Gastroesophageal sphincter (tissue), 4 donors: Measurements from ENCODE around the gene CPEB1. TPM values are rescaled to one million over a fixed set of nuclear protein-coding genes. Genes with fewer than 3 reads are reported as not detected.

Experiments used
- ATAC-seq: fragments of 150-250 bp; one replicate; pipeline ENCODE4 v1.9.1; 2016; ENCODE audit warnings: mild to moderate bottlenecking, moderate library complexity
- H3K27ac ChIP-seq, 4 donors: fragments of 200-600 bp; sonication (generic) in 3 of 4; 1 replicate in 3 of 4; 2 replicates in 1 of 4; pipeline ENCODE4 v1.5.1; 2016 to 2019
- H3K27me3 ChIP-seq: fragments of 200-600 bp; sonication (generic); one replicate; pipeline ENCODE4 v1.5.1; 2019
- H3K36me3 ChIP-seq, 2 donors: fragments of 200-600 bp; sonication (generic); one replicate each; pipeline ENCODE4 v1.5.1; 2019; ENCODE audit warnings: control low read depth in 1 of 2
- H3K4me1 ChIP-seq, 3 donors: fragments of 200-600 bp; sonication (generic); 1 replicate in 2 of 3; 2 replicates in 1 of 3; pipeline ENCODE4 v1.5.1; 2016 to 2019; ENCODE audit warnings: control low read depth in 2 of 3
- H3K4me3 ChIP-seq, 2 donors: fragments of 200-600 bp; sonication (generic); one replicate each; pipeline ENCODE4 v1.5.1; 2019; ENCODE audit warnings: mild to moderate bottlenecking in 1 of 2, moderate library complexity in 1 of 2
- H3K9me3 ChIP-seq, 3 donors: fragments of 200-600 bp; sonication (generic); one replicate each; pipeline ENCODE4 v1.5.1; 2017 to 2019; ENCODE audit warnings: control low read depth in 2 of 3
- EP300 ChIP-seq: sonication (generic); formaldehyde crosslinking; IDR thresholded peaks from one replicate; pipeline ENCODE4 v1.6.1; 2017; ENCODE audit warnings: antibody characterized with exemption, mild to moderate bottlenecking
- POLR2A ChIP-seq, 2 donors: fragments of 450-650 bp; IDR thresholded peaks; one replicate each; pipeline ENCODE4 v1.6.1; 2017; ENCODE audit warnings: antibody characterized with exemption in 2 of 2, mild to moderate bottlenecking in 2 of 2, moderate library complexity in 1 of 2
- POLR2AphosphoS5 ChIP-seq: sonication (generic); formaldehyde crosslinking; IDR thresholded peaks from one replicate; pipeline ENCODE4 v1.6.1; 2017; ENCODE audit warnings: antibody characterized with exemption
- WGBS, 2 donors: methylation state at CpG; one replicate each; pipeline ENCODE4 v1.1.5; 2018; ENCODE audit warnings: low coverage in 1 of 2; 5-methylcytosine and 5-hydroxymethylcytosine counted together
- total RNA-seq, 4 donors: library from RNA; depleted of rRNA; stranded (reverse); fragments of >200 nt; gene quantifications; one replicate each; pipeline ENCODE4 v1.1.0, GENCODE V29; 2016
- TF ChIP-seq, protein P1 (sequence below), 4 experiments: fragments of 200-600 bp in 2 of 4; fragments of 450-650 bp in 2 of 4; sonication (generic) in 1 of 4; IDR thresholded peaks; one replicate each; pipeline ENCODE4 v1.5.1; 2017 to 2019; ENCODE audit warnings: antibody characterized with exemption in 4 of 4, mild to moderate bottlenecking in 2 of 4, moderate library complexity in 2 of 4

The CPEB1 gene
- total RNA-seq, 4 donors from 2014 or later = 3.2 to 7.8 (median 5.3) TPM

DNA sequence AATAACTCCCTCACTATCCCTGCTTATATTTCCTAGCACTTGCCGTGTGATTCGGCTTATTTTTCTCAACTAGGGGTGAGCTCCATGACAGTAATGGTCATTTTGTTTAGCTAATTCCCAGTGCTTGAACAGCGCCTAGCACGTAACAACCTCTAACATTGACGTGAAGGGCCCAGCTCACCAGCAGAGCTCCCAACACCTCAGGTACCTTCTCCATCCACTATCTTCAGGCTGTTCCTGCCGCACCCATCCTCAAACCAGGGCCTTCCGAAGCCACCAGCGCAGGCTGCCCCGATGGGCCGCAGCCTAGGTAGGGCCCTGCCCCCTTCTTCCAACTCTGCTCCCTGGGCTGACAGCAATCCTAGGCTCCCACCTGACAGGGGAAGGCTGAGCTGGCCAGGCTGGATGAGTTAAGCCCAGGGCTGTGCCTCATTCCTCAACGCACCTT, 106.2 kb downstream of the CPEB1 start:
- Histone ChIP-seq H3K9me3 (no peaks in the 10 kb centered on the region), H3K27ac (peak overlapping the region; percentile 78 to 95 (median 91)), H3K36me3 (peaks cover 0 to 45% of the 10 kb centered on the region in 2 donors), H3K27me3 (no peaks in the 10 kb centered on the region), H3K4me3 (peak overlapping the region; percentile 71 to 83), H3K4me1 (peaks cover 0 to 37% (median 12%) of the 10 kb centered on the region in 3 donors)
- ATAC-seq = no peak
- TF ChIP-seq POLR2A (IDR thresholded peaks at IDR 0.05) = no peak
- no peak for TF ChIP-seq POLR2AphosphoS5
- no peak for TF ChIP-seq EP300
- TF ChIP-seq, protein P1, sequence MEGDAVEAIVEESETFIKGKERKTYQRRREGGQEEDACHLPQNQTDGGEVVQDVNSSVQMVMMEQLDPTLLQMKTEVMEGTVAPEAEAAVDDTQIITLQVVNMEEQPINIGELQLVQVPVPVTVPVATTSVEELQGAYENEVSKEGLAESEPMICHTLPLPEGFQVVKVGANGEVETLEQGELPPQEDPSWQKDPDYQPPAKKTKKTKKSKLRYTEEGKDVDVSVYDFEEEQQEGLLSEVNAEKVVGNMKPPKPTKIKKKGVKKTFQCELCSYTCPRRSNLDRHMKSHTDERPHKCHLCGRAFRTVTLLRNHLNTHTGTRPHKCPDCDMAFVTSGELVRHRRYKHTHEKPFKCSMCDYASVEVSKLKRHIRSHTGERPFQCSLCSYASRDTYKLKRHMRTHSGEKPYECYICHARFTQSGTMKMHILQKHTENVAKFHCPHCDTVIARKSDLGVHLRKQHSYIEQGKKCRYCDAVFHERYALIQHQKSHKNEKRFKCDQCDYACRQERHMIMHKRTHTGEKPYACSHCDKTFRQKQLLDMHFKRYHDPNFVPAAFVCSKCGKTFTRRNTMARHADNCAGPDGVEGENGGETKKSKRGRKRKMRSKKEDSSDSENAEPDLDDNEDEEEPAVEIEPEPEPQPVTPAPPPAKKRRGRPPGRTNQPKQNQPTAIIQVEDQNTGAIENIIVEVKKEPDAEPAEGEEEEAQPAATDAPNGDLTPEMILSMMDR (IDR thresholded peaks at IDR 0.05) = no peak
- 0 to 20% methylated on average over 3 to 5 of the region's 11 CpGs for WGBS, 2 donors

DNA sequence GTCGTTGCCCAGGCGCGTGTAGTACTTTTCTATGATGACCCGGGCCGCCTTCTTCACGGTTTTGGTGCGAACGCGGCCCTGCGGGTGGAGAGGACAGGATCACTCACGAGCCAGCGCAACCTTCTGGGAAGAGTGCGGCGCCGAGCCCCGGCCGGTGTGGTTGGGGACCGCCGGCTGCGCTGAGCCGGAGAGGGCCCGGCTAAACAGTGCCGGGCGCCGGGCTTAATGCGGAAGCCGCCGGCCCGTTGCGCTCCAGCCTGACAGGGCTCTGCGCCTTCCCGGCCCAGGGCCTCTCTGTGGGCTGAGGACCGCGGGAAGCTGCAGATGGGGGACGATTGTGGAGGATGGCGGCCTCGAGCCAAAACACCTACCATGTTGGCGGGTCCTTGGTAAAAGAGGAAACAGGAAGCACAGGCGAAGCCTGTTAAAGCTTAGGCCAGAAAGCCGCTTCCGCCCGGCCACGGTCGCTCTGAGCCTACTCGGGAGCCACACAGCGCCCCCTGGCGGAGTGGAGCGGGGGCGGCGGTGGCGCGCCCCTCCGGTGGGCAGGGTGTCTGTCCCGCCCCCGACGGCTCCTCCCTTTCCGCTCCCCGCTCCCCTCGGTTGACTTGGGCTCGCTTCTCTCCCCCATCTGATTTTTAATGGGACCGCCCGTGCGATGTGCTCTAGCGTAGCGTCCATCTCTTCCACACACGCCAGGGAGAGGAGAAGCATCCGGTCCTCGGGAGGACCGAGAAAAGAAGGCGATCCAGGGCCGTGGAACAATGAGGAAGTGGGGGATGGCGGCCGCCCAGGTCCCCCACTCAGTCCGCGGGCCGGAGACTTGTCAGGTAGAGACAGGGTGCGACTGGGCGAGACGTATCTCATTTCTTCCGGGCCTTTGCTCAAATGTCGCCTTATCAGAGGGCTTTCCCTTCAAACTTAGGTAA, 106.8 kb downstream of the CPEB1 start, which contains the start of gene RPS17:
TSS of gene RPS17 (minus strand) at position 403 of the 929 bp plus-strand sequence. CDS start at position 374, 29 bp downstream.
- TF ChIP-seq POLR2AphosphoS5 (peak; percentile 91), EP300 (no peak), POLR2A (IDR thresholded peaks at IDR 0.05) (peak; percentile 89 to 91)
- TF ChIP-seq, protein P1 (IDR thresholded peaks at IDR 0.05) = peak; percentile 97 to 98 (median 98)
- peak within 1 kb of the TSS; percentile 78 to 95 (median 91) for H3K27ac ChIP-seq
- no peaks in the 10 kb centered on the region for H3K27me3 ChIP-seq
- WGBS, 2 donors = 0% methylated on average over 9 to 18 of the region's 81 CpGs
- peak; percentile 99 for ATAC-seq
- H3K9me3 ChIP-seq = no peaks in the 10 kb centered on the region
- peak within 1 kb of the TSS; percentile 71 to 83 for H3K4me3 ChIP-seq
- peaks cover 0 to 46% of the 10 kb centered on the region in 2 donors for H3K36me3 ChIP-seq
- H3K4me1 ChIP-seq = peaks cover 0 to 37% (median 12%) of the 10 kb centered on the region in 3 donors

- WGBS, 2 donors = 0% methylated on average over 6 to 9 of the region's 23 CpGs
- Histone ChIP-seq H3K4me1 (peaks cover 0 to 37% (median 12%) of the 10 kb centered on the region in 3 donors), H3K27me3 (no peaks in the 10 kb centered on the region), H3K27ac (peak overlapping the region; percentile 43 to 95 (median 80)), H3K9me3 (no peaks in the 10 kb centered on the region), H3K36me3 (peaks cover 0 to 49% of the 10 kb centered on the region in 2 donors), H3K4me3 (peak overlapping the region; percentile 71 to 83)
- no peak for ATAC-seq
- TF ChIP-seq, protein P1 (IDR thresholded peaks at IDR 0.05) = no peak
- TF ChIP-seq POLR2A (IDR thresholded peaks at IDR 0.05) (no peak), EP300 (no peak), POLR2AphosphoS5 (no peak)
Measured at GRCh38 chr15:82539691-82540054, 107.5 kb downstream of the CPEB1 start.

- 8 to 19% methylated on average over 15 to 28 of the region's 28 CpGs for WGBS, 2 donors
- no peak for ATAC-seq
- TF ChIP-seq POLR2AphosphoS5 (no peak), EP300 (no peak), POLR2A (IDR thresholded peaks at IDR 0.05) (no peak)
- TF ChIP-seq, protein P1 (IDR thresholded peaks at IDR 0.05) = no peak
- Histone ChIP-seq H3K9me3 (no peaks in the 10 kb centered on the region), H3K36me3 (peaks cover 0 to 50% of the 10 kb centered on the region in 2 donors), H3K4me3 (peak overlapping the region; percentile 71 to 83), H3K27me3 (no peaks in the 10 kb centered on the region), H3K4me1 (peaks cover 0 to 37% (median 12%) of the 10 kb centered on the region in 3 donors), H3K27ac (peak overlapping the region; percentile 43 to 95 (median 80))
Measured at GRCh38 chr15:82538961-82539690, 108.0 kb downstream of the CPEB1 start.
